K562 (cell line): ENCODE data around the gene TOM1.

Experiments used
- CBX5 ChIP-seq: IDR thresholded peaks from 2 replicates; pipeline ENCODE4 v1.6.1; 2014; ENCODE audit warnings: low read depth, borderline replicate concordance
- MEIS2 ChIP-seq: fragments of 450-650 bp; IDR thresholded peaks from 2 replicates; pipeline ENCODE4 v1.6.1; 2014; ENCODE audit warnings: mild to moderate bottlenecking; ENCODE audit not compliant: partially characterized antibody
- NFE2L1 ChIP-seq: fragments of 450-650 bp; IDR thresholded peaks from 2 replicates; pipeline ENCODE4 v1.6.1; 2016; ENCODE audit warnings: missing genetic modification characterization, low read depth, mild to moderate bottlenecking, missing compliant biosample characterization, moderate library complexity, borderline replicate concordance
- TAF1 ChIP-seq: IDR thresholded peaks from 2 replicates; pipeline ENCODE4 v1.6.1; 2011; ENCODE audit warnings: mild to moderate bottlenecking, low read length, moderate library complexity; ENCODE audit not compliant: insufficient read depth, control insufficient read depth, severe bottlenecking; ENCODE audit errors: extremely low read depth
- ZNF124 ChIP-seq: sonication (generic); formaldehyde crosslinking; IDR thresholded peaks from 2 replicates; pipeline ENCODE4 v1.8.1; 2022; ENCODE audit warnings: missing genetic modification reagents
- ZZZ3 ChIP-seq: fragments of 450-650 bp; IDR thresholded peaks from 2 replicates; pipeline ENCODE4 v1.6.1; 2016; ENCODE audit warnings: antibody characterized with exemption, mild to moderate bottlenecking, moderate library complexity
- TF ChIP-seq, protein P1 (sequence below), 3 experiments: IDR thresholded peaks in 2 of 3; conservative IDR thresholded peaks in 1 of 3; 2 replicates each; pipeline ENCODE4 v1.5.1; 2011 to 2012; ENCODE audit warnings: low read length in 3 of 3, mild to moderate bottlenecking in 3 of 3, control low read depth in 2 of 3, improper control_type of control experiment in 1 of 3, inconsistent platforms in 1 of 3, low read depth in 1 of 3, mixed read lengths in 1 of 3, moderate library complexity in 1 of 3; ENCODE audit not compliant: insufficient read depth in 2 of 3

DNA sequence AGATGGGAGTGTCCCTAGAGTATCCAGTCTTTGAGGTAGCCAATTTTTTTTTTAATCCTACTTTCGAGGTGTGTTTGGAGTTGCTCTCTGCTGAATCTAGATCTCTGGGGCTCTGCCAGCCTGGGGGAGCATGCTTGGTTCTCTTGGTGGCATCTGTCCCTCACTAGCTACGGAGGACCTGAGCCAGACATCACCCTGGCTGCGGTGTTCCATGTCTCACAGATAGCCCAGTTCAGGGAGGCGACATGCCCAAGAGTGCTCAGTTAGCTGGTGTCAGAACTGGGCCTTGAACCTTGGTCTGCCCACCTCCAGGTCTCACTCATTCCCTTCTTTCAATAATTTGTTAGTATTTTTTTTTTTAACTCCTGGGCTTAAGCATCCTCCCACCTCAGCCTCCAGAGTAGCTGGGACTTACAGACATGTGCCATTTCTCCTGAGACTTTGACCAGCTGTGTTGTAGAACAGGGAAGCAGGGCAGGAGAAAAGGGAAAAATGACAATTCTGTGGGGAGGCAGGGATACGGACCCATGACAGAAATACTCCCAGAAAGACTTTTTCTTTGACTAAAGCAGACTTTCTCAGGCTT, 81.8 kb downstream of the TOM1 start:
- TF ChIP-seq NFE2L1, result no peak
- TF ChIP-seq, protein P1, sequence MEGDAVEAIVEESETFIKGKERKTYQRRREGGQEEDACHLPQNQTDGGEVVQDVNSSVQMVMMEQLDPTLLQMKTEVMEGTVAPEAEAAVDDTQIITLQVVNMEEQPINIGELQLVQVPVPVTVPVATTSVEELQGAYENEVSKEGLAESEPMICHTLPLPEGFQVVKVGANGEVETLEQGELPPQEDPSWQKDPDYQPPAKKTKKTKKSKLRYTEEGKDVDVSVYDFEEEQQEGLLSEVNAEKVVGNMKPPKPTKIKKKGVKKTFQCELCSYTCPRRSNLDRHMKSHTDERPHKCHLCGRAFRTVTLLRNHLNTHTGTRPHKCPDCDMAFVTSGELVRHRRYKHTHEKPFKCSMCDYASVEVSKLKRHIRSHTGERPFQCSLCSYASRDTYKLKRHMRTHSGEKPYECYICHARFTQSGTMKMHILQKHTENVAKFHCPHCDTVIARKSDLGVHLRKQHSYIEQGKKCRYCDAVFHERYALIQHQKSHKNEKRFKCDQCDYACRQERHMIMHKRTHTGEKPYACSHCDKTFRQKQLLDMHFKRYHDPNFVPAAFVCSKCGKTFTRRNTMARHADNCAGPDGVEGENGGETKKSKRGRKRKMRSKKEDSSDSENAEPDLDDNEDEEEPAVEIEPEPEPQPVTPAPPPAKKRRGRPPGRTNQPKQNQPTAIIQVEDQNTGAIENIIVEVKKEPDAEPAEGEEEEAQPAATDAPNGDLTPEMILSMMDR (IDR thresholded peaks at IDR 0.05 in 2 of 3, conservative IDR thresholded peaks at IDR 0.05 in 1 of 3; ENCODE audit: insufficient read depth in 2 of 3, low read depth in 1 of 3, low read length in 3 of 3), result no peak
- no peak for TF ChIP-seq ZZZ3
- no peak for TF ChIP-seq TAF1
- no peak for TF ChIP-seq CBX5
- no peak for TF ChIP-seq MEIS2
- TF ChIP-seq ZNF124 (CRISPR knock-in tag), result no peak
